GM12878 (cell line): ENCODE data around the gene CARF.
A peak's percentile ranks its signal among the peaks of the same experiment; 100 is the strongest.

Source experiments
- CEBPB ChIP-seq, 2 experiments: fragments of 150-350 bp in 1 of 2; IDR thresholded peaks; 2 replicates each; pipeline ENCODE4 v1.6.1; 2012 to 2014; ENCODE audit warnings: low read depth in 2 of 2, low read length in 2 of 2, borderline replicate concordance in 1 of 2, inconsistent platforms in 1 of 2
- CHD1 ChIP-seq: IDR thresholded peaks from 2 replicates; pipeline ENCODE4 v1.6.1; 2012; ENCODE audit warnings: low read depth, low read length, improper control_type of control experiment
- FOXM1 ChIP-seq: IDR thresholded peaks from 2 replicates; pipeline ENCODE4 v1.6.1; 2012; ENCODE audit warnings: low read depth, mild to moderate bottlenecking, inconsistent platforms, low read length, moderate library complexity
- RFX5 ChIP-seq: IDR thresholded peaks from 2 replicates; pipeline ENCODE4 v1.6.1; 2011; ENCODE audit warnings: low read depth, low read length, improper control_type of control experiment
- SIN3A ChIP-seq: IDR thresholded peaks from 2 replicates; pipeline ENCODE4 v1.6.1; 2012; ENCODE audit warnings: low read depth, low read length, improper control_type of control experiment
- SIX5 ChIP-seq: IDR thresholded peaks from 2 replicates; pipeline ENCODE4 v1.6.1; 2011; ENCODE audit warnings: mild to moderate bottlenecking, low read depth, low read length, moderate library complexity; ENCODE audit not compliant: severe bottlenecking
- SMAD1 ChIP-seq: fragments of 450-650 bp; IDR thresholded peaks from 2 replicates; pipeline ENCODE4 v1.6.1; 2018; ENCODE audit warnings: mild to moderate bottlenecking, low read depth; ENCODE audit not compliant: partially characterized antibody
- TBL1XR1 ChIP-seq: IDR thresholded peaks from 2 replicates; pipeline ENCODE4 v1.6.1; 2012; ENCODE audit warnings: low read depth, low read length, improper control_type of control experiment
- TF ChIP-seq, protein P1 (sequence below): IDR thresholded peaks from 2 replicates; pipeline ENCODE4 v1.6.1; 2011; ENCODE audit warnings: low read depth, mild to moderate bottlenecking, low read length, moderate library complexity, borderline replicate concordance; ENCODE audit errors: extremely low read depth
- TF ChIP-seq, protein P2 (sequence below): IDR thresholded peaks from 2 replicates; pipeline ENCODE4 v1.6.1; 2012; ENCODE audit warnings: low read depth, low read length, improper control_type of control experiment
- TF ChIP-seq, protein P3 (sequence below), 3 experiments: IDR thresholded peaks in 2 of 3; conservative IDR thresholded peaks in 1 of 3; 2 replicates each; pipeline ENCODE4 v1.5.1; 2011; ENCODE audit warnings: low read depth in 3 of 3, low read length in 3 of 3, mild to moderate bottlenecking in 3 of 3, control low read depth in 2 of 3, moderate library complexity in 2 of 3, inconsistent platforms in 1 of 3, mixed read lengths in 1 of 3; ENCODE audit not compliant: control insufficient read depth in 2 of 3, insufficient read depth in 1 of 3; ENCODE audit errors: extremely low read depth in 1 of 3

DNA sequence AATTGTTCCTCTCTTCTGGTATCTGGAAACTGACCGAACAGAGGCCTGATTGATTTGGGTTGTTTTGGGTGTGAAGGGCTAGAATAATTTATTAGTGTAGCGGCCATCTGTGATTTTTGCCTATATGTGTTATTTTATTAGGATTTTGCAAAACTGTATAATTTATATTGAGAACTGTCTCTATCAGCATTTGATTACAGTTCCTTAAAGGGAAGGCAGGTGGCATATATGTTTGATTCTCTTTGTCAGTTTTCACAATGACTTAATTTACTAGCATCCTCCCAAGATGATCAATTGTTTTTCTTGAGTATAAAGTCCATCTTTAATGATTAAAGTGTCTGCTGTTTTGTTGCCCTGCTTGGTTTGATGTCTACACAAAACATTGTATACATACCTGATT is 107.1 kb downstream of the CARF start:
- TF ChIP-seq, protein P1, sequence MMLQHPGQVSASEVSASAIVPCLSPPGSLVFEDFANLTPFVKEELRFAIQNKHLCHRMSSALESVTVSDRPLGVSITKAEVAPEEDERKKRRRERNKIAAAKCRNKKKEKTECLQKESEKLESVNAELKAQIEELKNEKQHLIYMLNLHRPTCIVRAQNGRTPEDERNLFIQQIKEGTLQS = no peak
- TF ChIP-seq SIX5 (no peak), TBL1XR1 (no peak), RFX5 (no peak), FOXM1 (no peak), CEBPB (IDR thresholded peaks at IDR 0.05; ENCODE audit: borderline replicate concordance in 1 of 2, low read depth in 2 of 2, low read length in 2 of 2) (no peak), SMAD1 (no peak), SIN3A (no peak), CHD1 (no peak)
- TF ChIP-seq, protein P2, sequence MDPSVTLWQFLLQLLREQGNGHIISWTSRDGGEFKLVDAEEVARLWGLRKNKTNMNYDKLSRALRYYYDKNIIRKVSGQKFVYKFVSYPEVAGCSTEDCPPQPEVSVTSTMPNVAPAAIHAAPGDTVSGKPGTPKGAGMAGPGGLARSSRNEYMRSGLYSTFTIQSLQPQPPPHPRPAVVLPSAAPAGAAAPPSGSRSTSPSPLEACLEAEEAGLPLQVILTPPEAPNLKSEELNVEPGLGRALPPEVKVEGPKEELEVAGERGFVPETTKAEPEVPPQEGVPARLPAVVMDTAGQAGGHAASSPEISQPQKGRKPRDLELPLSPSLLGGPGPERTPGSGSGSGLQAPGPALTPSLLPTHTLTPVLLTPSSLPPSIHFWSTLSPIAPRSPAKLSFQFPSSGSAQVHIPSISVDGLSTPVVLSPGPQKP = no peak
- TF ChIP-seq, protein P3, sequence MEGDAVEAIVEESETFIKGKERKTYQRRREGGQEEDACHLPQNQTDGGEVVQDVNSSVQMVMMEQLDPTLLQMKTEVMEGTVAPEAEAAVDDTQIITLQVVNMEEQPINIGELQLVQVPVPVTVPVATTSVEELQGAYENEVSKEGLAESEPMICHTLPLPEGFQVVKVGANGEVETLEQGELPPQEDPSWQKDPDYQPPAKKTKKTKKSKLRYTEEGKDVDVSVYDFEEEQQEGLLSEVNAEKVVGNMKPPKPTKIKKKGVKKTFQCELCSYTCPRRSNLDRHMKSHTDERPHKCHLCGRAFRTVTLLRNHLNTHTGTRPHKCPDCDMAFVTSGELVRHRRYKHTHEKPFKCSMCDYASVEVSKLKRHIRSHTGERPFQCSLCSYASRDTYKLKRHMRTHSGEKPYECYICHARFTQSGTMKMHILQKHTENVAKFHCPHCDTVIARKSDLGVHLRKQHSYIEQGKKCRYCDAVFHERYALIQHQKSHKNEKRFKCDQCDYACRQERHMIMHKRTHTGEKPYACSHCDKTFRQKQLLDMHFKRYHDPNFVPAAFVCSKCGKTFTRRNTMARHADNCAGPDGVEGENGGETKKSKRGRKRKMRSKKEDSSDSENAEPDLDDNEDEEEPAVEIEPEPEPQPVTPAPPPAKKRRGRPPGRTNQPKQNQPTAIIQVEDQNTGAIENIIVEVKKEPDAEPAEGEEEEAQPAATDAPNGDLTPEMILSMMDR (IDR thresholded peaks at IDR 0.05 in 2 of 3, conservative IDR thresholded peaks at IDR 0.05 in 1 of 3; ENCODE audit: control insufficient read depth in 2 of 3, extremely low read depth in 1 of 3, insufficient read depth in 1 of 3, low read depth in 3 of 3, low read length in 3 of 3) = peak in 1 of 3 experiments; percentile 5; a peak in 2 of 6 replicates
